Stimulated activated CD8-positive, alpha-beta memory T cell treated with anti-CD3 and anti-CD28 coated beads, Interleukin-12 subunit alpha, Interleukin-12 subunit beta, amount 100 ng/mL, for 24 hours (primary cell): Measurements from ENCODE around the gene SPATA31A7.
"Not testable (repeated sequence)": the region's sequence is repeated elsewhere in the genome, so short reads cannot be mapped to it uniquely, and the experiment has no call there.

Experiments used
- DNase-seq: peaks from one replicate; pipeline ENCODE4 v3.0.0-alpha.2; 2020; ENCODE audit errors: extremely low read depth

Gene SPATA31A7

GRCh38 chr9:61189736-61190135 is at the start of gene SPATA31A7:
TSS of gene SPATA31A7 (plus strand) at chr9:61190036. CDS start at chr9:61190065, 29 bp downstream.
- not testable (repeated sequence) for DNase-seq

GRCh38 chr9:61226438-61226837 is 36.6 kb downstream of the SPATA31A7 start:
- DNase-seq, result not testable (repeated sequence)
